GM15510 (cell line): Measurements from ENCODE around the gene SRSF4.

ENCODE experiments used
- POLR2A ChIP-seq: IDR thresholded peaks from 3 replicates; pipeline ENCODE4 v1.6.1; 2011; ENCODE audit warnings: borderline replicate concordance; ENCODE audit not compliant: insufficient read length; ENCODE audit errors: extremely low read depth

The SRSF4 gene

GRCh38 chr1:29181413-29182225, at the start of gene SRSF4:
Gene SRSF4, minus strand, starts transcription at chr1:29181900. Its CDS starts 148 bp downstream, at chr1:29181752.
- TF ChIP-seq POLR2A: peak; percentile 77

- peak; percentile 87 for TF ChIP-seq POLR2A
These were observed 49.1 kb upstream of the SRSF4 start, which contains the start of gene MECR for GRCh38 chr1:29230553-29231378. Gene MECR, minus strand, starts transcription at chr1:29230934. Its CDS starts 28 bp downstream, at chr1:29230906.

GRCh38 chr1:29230204-29230552, 48.5 kb upstream of the SRSF4 start:
- no peak for TF ChIP-seq POLR2A

DNA sequence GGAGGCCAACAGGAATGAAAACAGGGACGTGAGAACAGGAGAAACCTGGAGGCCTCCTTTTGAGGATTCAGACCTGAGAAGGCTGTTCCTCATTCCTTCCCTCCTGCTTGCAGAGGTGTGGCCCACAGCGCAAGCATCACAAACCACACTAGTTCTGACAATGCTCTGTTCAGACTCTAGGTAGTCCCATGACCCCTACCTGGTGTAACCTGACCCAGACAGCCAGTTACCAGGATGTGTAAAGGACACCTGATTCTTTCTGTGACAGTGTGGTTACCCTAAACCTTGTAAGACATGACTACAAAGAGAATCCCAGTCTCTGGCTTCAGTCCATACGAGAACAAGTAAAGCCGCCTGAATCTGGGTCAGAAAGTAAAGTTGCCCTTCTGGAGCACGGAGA, 45.8 kb upstream of the SRSF4 start:
- no peak for TF ChIP-seq POLR2A

DNA sequence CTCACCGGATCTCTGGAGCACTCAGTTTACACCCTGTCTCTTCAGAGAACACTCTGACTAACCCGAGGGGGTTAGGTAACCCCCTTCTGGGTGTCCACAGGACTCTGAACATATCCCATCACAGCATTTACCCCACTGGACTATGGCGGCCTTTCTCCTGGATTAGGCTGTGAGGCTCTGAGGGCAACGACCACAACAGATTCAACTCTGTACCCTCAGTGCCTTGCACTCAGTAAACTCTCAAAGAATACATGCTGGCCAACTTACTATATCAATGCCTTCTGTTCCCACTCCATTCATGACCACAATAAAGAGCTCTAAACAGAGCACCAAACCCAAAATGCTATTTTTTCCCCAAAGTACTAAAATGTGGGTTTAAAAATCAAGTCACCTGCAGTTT, 43.7 kb upstream of the SRSF4 start:
- TF ChIP-seq POLR2A: no peak

DNA sequence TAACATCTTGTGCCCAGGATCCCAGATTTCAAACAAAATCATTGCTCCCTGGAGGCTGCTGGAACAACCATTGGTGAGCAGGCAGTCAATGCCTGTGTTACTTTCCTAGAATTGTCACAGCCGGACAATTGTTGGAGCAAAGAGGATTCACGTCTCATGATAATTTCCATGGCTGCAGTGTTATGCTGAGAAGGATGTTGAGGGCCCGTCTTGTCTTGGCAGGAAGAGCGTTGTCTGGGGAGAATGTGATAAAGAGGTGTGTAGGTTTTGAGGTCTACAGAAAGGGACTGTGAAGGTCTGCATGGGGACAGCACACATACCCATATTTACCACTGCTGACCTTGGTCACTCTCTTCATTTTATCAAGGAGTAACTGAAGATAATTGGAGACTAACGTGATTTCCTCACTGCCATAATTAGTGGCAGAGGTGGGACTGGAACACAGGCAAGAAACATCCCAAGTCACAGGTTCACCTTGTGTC, 42.7 kb upstream of the SRSF4 start:
- TF ChIP-seq POLR2A: no peak

- TF ChIP-seq POLR2A: no peak
These were observed 41.8 kb upstream of the SRSF4 start for GRCh38 chr1:29223521-29223920.

GRCh38 chr1:29222686-29223085, 41.0 kb upstream of the SRSF4 start:
- TF ChIP-seq POLR2A: no peak

GRCh38 chr1:29221296-29221695, 39.6 kb upstream of the SRSF4 start:
- TF ChIP-seq POLR2A: no peak

- no peak for TF ChIP-seq POLR2A
These were observed 36.5 kb upstream of the SRSF4 start for GRCh38 chr1:29218223-29218622.

DNA sequence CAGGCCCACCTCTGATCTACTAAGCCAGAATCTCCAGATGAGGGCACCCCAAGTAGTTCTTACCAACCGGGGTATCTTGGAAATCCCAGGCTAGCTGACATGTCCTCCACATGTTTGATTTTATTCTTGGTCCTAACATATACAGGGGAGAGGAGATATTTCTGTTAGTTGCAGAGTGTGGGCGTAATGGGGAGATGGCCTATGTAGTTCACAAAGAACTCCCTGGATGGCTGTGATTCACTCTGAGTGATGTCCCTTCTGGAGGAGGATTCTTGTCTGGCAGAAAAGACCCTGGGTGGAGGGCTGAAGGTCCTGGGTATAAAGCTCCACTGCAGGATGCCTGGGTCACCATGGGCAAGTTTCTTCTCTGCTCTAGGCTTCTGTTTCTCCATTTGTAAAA, 35.9 kb upstream of the SRSF4 start:
- TF ChIP-seq POLR2A: no peak

DNA sequence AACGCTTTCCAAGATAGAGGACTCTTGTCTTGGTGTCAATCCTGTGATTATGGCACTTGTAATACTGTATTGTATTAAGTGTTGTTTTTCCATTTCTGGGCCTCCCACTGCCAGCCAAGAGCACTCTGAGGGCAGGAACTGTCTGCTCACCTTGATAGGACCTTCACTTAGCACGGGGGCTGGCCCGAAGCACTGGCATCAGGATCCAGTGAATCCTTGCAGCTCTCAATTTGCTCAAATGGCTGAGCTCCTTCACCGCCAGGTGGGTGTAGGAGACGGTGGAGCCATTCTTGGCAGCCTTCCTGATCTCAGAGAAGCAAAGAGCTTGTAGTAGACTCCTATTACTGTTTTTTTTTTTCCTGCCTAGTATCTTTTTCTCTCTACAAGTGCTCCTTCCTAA, 31.4 kb upstream of the SRSF4 start:
- TF ChIP-seq POLR2A: no peak

DNA sequence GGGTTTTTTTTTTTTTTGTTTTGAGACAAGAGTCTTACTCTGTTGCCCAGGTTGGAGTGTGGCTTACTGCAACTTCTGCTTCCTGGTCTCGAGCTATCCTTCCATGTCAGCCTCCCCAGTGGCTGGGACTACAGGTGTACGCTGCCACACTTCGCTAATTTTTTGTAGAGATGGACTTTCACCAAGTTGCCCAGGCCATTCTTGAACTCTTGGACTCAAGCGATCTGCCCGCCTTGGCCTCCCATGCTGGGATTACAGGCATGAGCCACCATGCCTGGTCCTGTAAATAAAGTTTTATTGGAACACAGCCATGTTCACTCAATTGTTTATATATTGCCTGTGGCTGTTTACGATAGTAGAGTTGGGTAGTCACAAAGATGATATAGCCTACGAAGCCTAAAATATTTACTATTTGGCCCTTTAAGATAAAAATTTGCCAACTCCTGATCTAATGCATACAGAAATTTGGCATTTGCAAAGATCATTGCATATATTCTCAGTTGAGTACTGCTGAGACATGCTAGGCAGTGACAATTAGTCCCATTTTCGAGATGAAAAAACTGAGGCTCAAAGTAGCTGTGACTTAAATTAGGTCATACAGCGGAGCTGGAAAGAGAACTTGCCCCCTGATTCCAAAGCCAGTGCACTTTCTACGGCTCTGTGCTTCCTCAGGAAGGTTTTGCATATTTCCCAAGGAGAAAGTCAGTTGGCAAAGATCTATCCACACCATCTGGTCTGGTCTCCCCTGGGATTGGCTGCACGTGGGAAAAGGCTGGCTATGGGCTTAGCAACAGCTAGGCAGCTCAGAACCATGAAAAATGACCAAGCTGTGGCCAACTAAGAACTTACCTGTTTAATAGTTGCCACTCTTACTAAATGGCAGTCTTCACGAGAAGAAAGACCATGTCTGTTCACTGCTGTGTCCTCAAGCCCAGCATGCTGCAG, 29.7 kb upstream of the SRSF4 start:
- TF ChIP-seq POLR2A: no peak

- TF ChIP-seq POLR2A: no peak
These were observed 28.8 kb upstream of the SRSF4 start for GRCh38 chr1:29210278-29211085.
